ENCODE measurements around the gene ECM2.

DNA sequence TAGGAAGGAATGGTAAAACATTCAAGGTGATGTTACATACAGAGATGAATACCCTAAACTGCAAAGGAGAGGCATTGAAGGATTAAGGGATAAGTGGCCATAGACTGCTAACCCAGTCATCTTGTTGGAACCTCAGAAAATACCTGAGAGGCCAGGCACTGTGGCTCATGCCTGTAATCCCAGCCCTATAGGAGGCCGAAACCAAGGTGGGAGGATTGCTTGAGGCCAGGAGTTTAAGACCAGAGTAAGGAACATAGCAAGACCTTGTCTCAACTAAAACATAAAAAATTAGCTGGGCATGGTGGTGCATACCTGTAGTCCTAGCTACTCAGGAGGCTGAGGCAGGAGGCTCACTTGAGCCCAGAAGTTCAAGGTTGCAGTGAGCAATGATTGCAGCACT is 10.9 kb downstream of the ECM2 start:
- TF ChIP-seq, protein P1, sequence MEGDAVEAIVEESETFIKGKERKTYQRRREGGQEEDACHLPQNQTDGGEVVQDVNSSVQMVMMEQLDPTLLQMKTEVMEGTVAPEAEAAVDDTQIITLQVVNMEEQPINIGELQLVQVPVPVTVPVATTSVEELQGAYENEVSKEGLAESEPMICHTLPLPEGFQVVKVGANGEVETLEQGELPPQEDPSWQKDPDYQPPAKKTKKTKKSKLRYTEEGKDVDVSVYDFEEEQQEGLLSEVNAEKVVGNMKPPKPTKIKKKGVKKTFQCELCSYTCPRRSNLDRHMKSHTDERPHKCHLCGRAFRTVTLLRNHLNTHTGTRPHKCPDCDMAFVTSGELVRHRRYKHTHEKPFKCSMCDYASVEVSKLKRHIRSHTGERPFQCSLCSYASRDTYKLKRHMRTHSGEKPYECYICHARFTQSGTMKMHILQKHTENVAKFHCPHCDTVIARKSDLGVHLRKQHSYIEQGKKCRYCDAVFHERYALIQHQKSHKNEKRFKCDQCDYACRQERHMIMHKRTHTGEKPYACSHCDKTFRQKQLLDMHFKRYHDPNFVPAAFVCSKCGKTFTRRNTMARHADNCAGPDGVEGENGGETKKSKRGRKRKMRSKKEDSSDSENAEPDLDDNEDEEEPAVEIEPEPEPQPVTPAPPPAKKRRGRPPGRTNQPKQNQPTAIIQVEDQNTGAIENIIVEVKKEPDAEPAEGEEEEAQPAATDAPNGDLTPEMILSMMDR (IDR thresholded peaks at IDR 0.05; ENCODE audit: poor library complexity): no peak
- TF ChIP-seq EZH2 (IDR thresholded peaks at IDR 0.05; ENCODE audit: borderline replicate concordance): no peak
